ENCODE results near the gene THSD4.
A peak's percentile ranks its signal among the peaks of the same experiment; 100 is the strongest.

Gene THSD4

DNA sequence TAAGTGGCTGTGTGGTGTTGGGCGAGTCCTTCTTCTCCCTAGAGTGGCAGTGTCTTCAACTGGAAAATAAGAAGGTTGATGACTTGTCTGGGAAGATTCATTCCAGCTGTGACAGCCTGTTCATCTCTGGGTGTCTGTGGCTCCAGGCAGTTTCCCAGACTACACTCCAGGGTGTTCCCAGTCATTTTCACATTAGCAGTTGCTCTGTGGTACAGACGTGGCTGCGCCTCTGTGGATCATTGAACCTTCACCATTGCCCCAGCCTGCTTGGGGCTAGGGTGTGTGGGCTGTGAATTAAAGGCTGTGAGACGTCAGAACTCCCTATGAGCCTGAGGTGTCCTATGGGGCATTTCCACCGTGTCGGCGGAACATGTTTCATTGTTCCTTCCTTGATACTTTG lies 455.5 kb downstream of the THSD4 start:
- no peak for DNase-seq

DNA sequence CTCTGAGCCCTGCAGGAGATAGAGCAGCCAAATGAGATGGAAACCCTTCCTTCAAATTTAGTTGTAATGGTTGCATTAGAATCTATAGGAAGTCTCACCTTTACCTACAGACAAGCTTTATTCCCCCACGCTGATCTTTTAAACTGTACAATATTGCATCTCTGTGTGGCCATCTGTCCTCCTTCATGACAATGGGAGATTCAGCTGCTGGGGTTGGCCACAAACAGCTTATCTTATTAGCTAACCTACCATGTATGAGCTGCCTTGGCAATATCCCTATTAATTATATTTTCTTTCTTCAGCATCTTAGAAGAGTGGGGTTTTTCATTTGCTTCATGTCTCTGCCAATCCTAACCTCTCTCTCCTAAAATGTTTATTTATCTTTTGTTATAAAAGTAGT lies 456.4 kb downstream of the THSD4 start:
- no peak for DNase-seq

DNA sequence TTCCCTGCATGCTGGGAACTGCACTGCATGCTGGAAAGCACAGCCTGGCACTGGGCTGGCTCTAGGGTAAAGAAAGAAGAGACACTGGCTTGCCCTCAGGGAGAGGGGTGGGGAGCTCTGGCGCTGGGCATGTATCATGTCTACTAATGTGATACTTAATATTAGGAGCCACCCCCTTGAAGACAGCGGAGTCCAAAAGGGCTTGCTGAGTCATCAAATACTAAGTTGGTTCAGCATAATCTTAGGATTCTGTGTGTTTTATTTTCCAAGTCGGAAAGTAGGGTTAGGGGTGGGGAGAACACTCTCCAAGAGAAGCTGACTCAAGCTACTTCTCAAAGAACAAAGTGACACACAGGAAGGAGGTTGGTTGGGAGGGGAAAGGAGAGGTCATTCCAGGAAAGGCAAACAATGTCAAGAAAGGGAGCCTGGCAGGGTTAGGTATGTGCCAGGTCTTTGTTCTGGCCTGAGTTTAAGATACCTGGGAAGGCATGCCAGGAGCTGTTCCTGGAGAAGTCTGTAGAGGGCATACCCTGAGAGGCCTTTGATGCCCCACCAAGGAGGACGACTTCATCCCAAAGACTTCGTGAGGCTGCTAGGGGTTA lies 457.3 kb downstream of the THSD4 start:
- no peak for DNase-seq

DNA sequence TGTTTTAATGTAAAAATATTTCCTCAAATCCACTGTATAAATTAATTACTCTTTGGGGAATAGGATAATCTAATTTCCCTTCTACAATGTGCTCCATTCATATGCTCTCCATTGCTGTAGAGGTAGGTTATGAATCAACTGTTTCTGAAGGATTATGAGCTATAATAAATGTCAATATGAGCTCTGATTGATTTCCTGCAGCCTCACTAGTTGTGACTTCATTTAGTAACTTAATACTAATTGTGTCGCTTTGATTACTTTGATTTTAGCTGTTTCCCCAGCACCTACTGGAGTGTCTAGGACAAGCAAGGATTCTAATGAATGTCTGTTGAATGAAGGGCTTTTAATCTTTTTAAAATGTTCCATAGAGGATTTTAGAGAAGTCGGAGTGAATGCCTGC lies 458.3 kb downstream of the THSD4 start:
- DNase-seq = no peak

DNA sequence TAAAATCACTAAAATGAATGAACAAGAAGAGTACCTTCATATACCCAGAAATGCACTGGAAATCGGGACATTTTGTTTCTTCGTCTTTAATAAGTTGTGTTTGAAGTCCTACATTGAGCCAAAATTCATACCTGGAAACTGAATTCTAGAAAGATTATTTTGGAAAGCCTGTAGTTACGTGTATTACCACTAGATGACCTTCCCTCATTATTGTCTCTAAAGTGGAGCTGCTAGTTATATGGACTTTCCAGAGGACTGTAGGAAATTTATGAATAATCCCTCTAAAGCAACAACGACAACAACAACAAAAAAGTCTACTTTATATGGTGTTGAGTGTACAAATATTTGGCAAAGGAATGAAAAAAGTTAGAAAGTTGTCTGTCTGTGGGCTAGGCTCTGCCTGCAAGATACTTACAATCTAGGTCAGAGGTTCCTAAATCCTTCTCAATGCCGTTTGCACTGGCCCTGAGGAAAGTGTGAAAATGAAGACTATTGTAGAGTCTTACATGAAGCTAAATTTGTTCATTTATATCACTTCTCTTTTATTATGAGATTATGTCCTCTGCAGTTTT lies 460.3 kb downstream of the THSD4 start:
- DNase-seq = no peak

DNA sequence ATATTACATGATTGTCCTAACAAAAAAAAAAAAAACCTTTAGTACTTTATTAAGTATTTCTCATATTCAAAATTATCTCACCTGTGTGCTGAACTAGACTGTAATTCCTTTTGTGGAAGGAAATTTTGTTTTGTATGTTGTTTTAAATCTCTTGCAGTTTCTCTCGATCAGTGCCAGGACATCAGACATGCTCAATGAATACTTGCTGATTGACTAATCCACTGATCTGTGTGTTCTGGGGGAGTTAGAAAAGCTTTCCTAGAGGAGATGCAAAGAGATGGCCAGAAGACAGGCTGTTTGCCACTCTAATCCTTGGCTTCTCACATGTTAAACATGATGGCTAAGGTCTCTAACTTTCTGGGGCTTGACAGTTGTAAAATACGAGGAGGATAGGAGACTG lies 461.8 kb downstream of the THSD4 start:
- no peak for DNase-seq

DNA sequence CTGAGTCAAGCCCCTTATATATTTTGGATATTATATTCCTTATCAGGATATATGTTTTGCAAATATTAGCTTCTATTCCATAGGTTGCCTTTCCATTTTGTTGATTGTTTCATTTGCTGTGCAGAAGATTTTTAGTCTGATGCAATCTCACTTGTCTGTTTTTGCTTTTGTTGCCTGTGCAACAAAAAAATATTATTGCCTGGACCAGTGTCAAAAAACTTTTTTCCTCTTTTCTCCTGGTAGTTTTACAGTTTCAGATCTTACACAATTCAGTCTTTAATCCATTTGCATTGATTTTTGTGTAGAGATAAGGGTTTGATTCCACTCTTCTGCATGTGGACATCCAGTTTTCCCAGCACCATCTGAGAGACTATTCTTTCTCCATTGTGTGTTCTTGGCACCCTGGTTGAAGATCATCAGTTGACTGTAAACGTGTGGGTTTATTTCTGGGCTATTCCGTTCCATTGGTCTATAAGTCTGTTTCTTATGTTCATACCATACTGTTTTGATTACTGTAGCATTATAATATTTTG lies 466.2 kb downstream of the THSD4 start:
- no peak for DNase-seq

DNA sequence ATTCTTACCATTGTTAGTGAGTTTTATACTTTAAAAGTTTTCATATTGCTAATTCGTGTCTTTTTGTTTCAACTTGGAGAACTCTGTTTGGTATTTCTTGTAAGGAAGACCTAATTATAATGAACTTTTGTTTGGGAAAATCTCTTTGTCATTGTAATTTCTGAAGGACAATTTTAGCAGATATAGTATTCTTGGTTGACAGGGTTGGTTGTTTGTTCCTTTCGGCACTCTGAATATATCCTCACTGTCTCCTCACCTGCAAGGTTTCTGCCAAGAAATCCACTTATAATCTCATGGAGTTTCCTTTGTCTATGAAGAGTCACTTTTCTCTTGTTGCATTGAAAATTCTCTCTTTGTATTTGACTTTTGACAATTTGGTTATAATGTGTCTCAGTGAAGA lies 469.9 kb downstream of the THSD4 start:
- no peak for DNase-seq

DNA sequence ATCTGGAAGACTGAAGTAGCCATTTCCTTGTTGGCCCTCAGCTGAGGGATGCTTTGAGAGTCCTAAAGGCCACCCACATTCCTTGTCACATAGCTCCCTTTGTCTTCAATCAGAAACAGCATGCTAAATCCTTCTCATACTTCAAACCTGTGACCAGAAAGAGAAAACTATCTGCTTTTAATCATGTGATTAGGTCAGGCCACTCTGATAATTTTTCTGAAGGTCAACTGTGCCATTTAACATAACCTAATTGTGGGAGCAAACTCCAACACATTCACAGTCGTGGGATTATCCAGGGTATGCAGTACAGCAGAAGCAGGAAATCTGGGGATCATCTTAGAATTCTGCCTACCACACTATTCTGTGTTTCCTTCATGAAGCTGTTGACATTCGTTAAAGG lies 471.2 kb downstream of the THSD4 start:
- no peak for DNase-seq

DNA sequence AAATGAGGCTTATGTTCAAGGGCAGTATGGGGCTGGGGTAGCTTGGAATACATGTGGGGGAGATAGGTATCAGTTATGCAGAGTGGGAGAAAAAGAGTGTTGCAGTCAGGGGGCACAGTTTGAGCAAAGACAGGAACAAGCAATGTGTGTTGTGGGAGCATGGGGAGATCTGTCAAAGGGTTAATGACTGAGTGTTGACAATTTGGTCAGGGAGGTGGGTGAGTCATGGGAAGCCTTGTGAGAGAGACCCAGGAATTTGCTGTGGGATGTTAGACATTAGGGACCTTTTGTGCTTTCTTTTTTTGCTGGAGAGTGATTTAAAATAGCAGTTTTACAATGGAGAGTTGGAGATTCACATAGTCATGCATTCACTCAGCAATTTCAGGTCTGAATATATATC lies 473.5 kb downstream of the THSD4 start:
- no peak for DNase-seq

DNA sequence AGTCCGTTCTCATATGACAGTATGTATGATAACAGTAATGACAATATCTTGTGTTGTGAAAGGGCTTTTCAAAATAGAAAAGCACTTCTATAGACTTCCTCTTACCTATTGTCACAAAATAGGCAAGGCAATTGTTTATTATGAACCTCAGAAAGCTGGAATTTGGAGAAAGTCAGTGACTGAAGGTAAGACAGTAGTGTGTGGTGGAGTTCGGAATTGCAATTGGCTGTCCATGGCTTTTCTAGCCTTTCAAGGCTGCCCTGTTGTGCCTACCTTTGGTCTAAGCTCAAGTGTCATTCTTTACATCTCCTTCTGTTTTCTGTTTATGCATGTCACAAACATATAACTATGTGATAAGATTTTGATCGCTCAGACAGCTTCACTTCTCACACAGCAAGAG lies 475.8 kb downstream of the THSD4 start:
- DNase-seq = no peak

DNA sequence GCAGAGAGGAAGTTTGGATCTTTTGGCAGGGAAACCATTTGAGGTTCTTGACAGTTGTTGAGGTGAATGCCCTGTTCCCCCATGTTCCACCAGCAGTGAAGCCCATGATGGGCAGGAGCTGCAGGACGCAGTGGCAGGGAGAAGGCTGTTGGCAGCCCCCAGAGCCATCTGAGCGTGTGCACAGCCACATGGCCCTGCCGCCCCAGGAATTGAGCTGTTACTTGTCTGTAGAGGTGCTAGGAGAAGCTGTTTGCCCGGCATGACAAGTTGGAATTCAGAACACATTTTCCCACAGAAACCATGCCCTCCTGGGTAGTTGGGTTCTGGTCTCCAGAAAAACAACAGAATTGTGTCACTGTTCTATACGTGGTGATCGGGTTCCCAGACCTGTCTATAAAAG lies 476.9 kb downstream of the THSD4 start:
- DNase-seq = no peak

DNA sequence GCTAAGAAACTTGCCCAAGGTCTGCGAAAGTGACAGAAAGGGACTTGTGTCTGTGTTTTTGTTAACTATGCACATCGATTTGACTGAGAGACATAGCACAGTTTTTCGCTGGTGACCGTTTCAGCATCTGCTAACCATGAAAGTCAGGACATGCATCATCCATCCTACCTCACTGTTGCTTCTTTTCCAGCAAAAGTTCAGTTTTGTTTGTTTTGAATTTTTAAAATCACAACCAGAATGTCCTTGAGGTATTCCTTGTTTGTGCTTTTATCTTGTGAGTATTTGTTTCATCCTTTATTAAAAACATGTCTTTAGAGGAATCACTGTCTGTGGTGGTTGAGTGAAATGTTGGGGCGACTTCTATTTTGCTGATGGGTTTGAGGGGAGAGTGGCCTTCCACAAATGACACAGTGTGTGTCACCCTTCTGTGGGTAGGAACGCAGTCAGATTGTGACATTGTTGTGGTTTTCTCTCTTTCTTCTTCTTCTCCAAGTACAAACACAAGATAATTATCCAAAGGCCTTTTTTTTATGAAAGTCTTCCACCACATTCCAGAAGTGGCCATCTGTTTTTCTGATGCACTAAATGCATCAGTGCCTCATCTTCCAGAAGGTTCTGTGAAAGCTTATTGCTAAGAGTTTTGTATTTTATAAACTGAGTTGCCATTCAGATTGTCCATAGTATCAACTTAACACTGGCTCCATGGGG lies 480.7 kb downstream of the THSD4 start:
- DNase-seq = no peak

DNA sequence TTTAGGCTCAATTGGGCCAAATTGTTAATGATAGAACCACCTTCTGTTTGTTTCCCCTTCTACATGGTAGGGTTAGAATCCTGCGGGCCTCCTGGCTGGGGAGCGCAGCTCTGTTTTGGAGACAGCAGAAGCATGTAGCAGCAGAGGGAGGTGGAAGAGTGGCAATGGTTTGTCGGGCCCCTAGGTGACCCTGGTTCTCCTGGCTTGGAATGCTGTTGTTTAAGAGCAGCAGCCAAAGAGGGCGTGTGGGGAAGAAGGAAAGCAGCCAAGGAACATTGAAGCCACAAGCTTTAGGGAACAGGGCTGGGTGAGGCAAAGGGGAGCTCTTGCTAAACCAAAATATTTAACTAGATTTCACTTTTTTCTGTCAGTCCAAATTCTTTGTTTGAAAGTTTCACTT lies 481.4 kb downstream of the THSD4 start:
- peak in 20 of 56 donors; percentile 3 to 61 (median 24) for DNase-seq

DNA sequence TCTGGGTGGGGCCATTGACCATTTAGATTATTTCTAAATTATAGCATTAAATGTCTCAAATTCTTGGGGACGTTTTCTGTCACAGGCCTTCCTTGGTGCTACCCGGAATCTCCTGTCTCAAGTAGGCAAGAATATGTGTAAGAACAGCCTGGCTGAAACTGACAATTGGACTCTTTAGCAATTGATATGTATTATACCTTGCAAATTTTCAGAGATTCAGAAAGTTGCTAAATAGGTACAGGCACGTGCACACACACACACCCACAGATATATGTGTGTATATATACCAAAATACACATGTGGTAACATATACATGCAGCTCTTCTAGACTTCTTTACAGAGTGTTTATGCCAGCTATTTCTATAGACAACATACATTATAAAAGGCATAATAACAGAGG lies 481.9 kb downstream of the THSD4 start:
- no peak for DNase-seq

DNA sequence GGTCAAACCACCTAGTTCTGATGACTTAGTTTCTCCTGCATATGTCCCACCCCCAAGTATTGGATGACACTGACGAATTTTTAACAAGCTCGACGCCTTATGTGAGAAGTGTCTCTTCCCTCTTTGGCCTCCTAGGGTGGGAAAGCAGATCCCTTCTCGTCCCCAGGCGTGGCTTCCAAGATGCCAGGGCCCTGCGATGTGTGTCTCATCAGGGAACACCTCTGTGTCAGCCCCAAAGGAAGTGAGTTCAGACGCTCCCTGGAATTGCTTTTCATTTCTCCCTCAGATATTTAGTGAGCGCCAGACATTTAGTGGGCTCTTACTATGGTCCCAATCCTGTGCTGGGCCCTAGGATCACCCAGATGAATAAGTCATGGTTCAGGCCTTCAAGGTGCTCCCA lies 482.4 kb downstream of the THSD4 start:
- DNase-seq = no peak

DNA sequence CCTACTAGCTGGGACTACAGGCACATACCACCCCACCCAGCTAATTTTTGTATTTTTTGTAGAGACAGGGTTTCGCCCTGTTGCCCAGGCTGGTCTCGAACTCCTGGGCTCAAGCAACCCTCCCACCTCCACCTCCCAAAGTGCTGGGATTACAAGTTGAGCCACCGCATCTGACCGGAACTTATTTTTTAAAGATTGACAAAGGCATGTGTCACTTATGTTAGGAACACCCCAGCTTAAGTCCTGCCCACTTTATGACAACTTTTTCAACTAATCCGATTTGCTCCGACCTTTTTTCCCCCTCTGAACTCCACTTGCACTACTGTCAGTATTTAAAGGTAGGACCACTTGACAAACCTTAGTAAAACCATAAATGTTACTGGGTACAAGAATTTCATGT lies 483.5 kb downstream of the THSD4 start:
- no peak for DNase-seq

DNA sequence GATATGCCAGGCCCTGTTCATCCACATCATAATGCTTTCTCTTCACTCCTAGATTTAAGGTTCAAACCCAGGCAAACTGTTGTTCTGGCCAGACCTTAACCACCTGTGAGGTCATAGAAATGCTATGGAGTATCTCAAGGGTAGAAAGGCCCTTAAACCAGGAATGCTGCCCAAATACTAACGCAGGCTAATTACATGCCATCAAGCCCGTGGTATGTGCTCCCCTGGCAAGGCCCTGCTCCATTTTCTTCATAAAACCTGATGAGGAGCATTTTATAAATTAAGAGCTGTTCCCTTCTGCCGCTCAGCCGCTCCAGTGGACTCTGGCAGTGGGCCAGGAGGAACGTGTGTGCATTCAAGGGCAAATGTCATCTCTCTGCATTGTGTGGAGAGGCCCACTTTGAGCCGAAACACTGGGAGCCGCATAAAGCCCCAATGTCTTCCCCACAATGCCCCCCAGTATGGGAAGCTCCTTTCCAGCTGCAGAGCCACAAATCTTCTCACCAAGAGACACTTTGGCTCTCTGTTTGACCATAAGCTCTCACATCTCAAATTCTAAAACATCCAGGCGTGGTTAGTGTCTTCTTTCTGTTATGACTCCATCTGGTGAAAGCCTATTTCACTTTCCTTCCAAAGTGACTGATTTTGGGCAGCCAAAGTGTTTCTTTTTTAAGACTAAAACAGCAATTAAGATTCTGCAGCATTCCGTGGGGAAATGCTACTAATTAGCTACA lies 484.3 kb downstream of the THSD4 start:
- peak in 13 of 56 donors; percentile 2 to 45 (median 7) for DNase-seq

DNA sequence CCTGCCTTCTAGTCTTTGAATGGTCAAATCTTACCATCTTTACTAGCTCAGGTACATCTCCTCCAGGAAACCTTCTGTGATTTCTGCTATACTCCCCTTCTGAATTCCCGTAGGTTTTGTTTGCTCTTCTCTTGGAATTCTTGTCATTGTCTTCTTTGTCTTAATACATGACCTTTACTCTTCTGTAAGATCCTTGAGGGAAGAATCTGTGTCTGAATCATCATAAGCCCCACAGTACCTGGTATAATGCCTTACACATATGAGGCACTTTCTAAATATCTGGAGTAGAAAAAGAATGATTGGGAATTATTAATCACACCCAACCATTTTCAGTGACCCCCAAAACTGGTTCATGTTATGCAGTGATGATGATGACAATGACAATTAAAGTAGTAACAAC lies 485.0 kb downstream of the THSD4 start:
- no peak for DNase-seq

DNA sequence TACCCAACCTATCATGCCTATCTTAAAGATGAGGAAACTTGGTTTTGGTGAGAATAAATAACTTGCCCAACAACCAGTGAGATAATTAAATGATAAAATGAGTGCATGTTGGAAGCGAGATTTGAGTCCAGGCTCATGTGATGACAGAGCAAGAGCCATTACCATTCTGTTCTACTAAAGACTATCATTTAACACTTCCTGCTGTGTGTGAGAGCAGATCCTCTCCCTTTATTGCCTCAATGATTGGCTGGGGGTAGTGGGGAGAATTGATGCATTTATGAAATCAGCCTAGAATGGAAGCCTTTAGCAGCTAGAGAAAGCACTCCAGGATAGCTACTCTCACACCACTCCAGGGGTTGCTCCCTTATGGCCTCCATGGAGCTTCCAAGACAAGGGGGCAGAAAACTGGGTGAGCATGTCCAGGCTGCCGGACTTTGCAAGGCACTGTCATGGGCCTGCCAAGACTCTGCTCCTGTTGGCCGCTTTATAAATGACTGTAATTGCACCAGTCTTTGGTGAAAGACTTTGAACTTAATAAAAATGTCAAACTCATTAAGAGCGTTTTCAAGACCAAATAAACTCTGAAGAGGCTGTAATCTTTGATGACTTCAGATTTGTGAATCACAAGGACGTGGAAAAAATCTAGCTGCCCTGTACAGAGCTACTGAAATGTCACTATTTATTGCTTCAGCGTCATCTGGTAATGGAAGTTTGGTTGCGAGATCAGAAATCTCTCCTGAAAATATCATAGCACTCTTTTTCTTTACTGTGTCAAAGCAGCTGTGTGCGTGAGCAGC lies 486.0 kb downstream of the THSD4 start:
- peak in 8 of 56 donors; percentile 3 to 33 (median 9) for DNase-seq

DNA sequence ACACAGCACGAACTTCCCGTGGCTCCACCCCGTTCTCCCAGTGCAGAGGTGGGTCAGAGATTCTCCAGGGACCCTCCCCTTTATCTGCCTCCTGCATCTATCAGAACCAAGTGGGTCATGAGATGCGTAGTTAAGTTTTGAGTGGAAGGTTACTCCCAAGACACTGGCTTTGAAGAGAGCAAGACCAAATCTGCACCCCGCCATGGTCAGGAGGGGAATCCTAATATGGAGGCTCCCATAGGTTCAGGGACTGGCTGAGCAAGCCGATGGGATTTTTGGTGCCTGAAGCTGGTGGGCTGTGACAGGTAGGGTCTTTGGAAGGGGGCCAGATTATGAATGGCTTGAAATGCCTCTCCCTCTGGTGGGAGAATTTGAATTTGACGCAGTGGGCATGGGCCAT lies 488.1 kb downstream of the THSD4 start:
- DNase-seq = no peak

Measured in amygdala (tissue), 56 donors.